NCI-H2196 treated with DMSO at 0.1 percent for 48 hours (cell line): ENCODE data around the gene FAM162A.

ENCODE experiments used
- DNase-seq: peaks from one replicate; lab custom pipeline; 2025; ENCODE audit not compliant: unreplicated experiment; lab: John Stamatoyannopoulos, UW

Gene FAM162A

GRCh38 chr3:122387709-122388108 lies 3.7 kb downstream of the FAM162A start:
- no peak for DNase-seq

GRCh38 chr3:122389197-122389596 lies 5.2 kb downstream of the FAM162A start:
- DNase-seq = no peak

- no peak for DNase-seq
Observed at GRCh38 chr3:122389892-122390291, 5.9 kb downstream of the FAM162A start.

- no peak for DNase-seq
Observed at GRCh38 chr3:122390665-122391064, 6.7 kb downstream of the FAM162A start.

- DNase-seq = no peak
Observed at GRCh38 chr3:122391681-122392446, 7.9 kb downstream of the FAM162A start.

- DNase-seq = peak; percentile 70
Observed at GRCh38 chr3:122392868-122393844, 9.2 kb downstream of the FAM162A start.

- no peak for DNase-seq
Observed at GRCh38 chr3:122394173-122394572, 10.2 kb downstream of the FAM162A start.

- DNase-seq = no peak
Observed at GRCh38 chr3:122395582-122395981, 11.6 kb downstream of the FAM162A start.

GRCh38 chr3:122396511-122396910 lies 12.5 kb downstream of the FAM162A start:
- no peak for DNase-seq

- no peak for DNase-seq
Observed at GRCh38 chr3:122397201-122397600, 13.2 kb downstream of the FAM162A start.

GRCh38 chr3:122398920-122399319 lies 14.9 kb downstream of the FAM162A start:
- DNase-seq = no peak

- no peak for DNase-seq
Observed at GRCh38 chr3:122403489-122403888, 19.5 kb downstream of the FAM162A start.

- no peak for DNase-seq
Observed at GRCh38 chr3:122405015-122405414, 21.0 kb downstream of the FAM162A start.

- DNase-seq = no peak
Observed at GRCh38 chr3:122406198-122406597, 22.2 kb downstream of the FAM162A start.

- no peak for DNase-seq
Observed at GRCh38 chr3:122407946-122408345, 24.0 kb downstream of the FAM162A start.

GRCh38 chr3:122409446-122409845 lies 25.5 kb downstream of the FAM162A start:
- DNase-seq = no peak

- DNase-seq = no peak
Observed at GRCh38 chr3:122410111-122410510, 26.1 kb downstream of the FAM162A start.

GRCh38 chr3:122410639-122411038 lies 26.7 kb downstream of the FAM162A start:
- DNase-seq = no peak

- DNase-seq = no peak
Observed at GRCh38 chr3:122414391-122414790, 30.4 kb downstream of the FAM162A start.

- no peak for DNase-seq
Observed at GRCh38 chr3:122415104-122415744, 31.2 kb downstream of the FAM162A start.
